Skeletal muscle tissue (tissue), 4 donors: ENCODE data around the gene FKBP11. TPM values are rescaled to one million over a fixed set of nuclear protein-coding genes. Genes with fewer than 3 reads are reported as not detected.

Source experiments
- H3K27ac ChIP-seq: one replicate; pipeline ENCODE4 v1.7.0; 2013; ENCODE audit warnings: mild to moderate bottlenecking, low read depth, low read length, inconsistent platforms
- H3K27me3 ChIP-seq, 3 donors: one replicate each; pipeline ENCODE4 v1.7.0; 2013; ENCODE audit warnings: low read length in 3 of 3; ENCODE audit not compliant: control insufficient read depth in 3 of 3, insufficient read depth in 3 of 3
- H3K36me3 ChIP-seq, 3 donors: one replicate each; pipeline ENCODE4 v1.7.0; 2013; ENCODE audit warnings: low read length in 3 of 3; ENCODE audit not compliant: control insufficient read depth in 3 of 3, insufficient read depth in 3 of 3
- H3K4me1 ChIP-seq, 3 donors: one replicate each; pipeline ENCODE4 v1.7.0; 2013; ENCODE audit warnings: low read length in 3 of 3, mild to moderate bottlenecking in 3 of 3; ENCODE audit not compliant: control insufficient read depth in 3 of 3, insufficient read depth in 3 of 3
- H3K4me3 ChIP-seq, 3 donors: one replicate each; pipeline ENCODE4 v1.7.0; 2013; ENCODE audit warnings: low read length in 3 of 3
- H3K9ac ChIP-seq, 3 donors: one replicate each; pipeline ENCODE4 v1.7.0; 2013; ENCODE audit warnings: low read length in 3 of 3, mild to moderate bottlenecking in 3 of 3, moderate library complexity in 2 of 3, low read depth in 1 of 3
- H3K9me3 ChIP-seq, 3 donors: one replicate each; pipeline ENCODE4 v1.7.0; 2013; ENCODE audit warnings: low read length in 3 of 3; ENCODE audit not compliant: control insufficient read depth in 3 of 3
- total RNA-seq: library from RNA; depleted of rRNA; stranded (reverse); fragments of >200 nt; gene quantifications from one replicate; pipeline ENCODE4 v1.2.3, GENCODE V29; 2014
- donor health status: Osteomylitis.

The FKBP11 gene
- total RNA-seq, 1 donor from 2014 or later: 5.7 TPM

DNA sequence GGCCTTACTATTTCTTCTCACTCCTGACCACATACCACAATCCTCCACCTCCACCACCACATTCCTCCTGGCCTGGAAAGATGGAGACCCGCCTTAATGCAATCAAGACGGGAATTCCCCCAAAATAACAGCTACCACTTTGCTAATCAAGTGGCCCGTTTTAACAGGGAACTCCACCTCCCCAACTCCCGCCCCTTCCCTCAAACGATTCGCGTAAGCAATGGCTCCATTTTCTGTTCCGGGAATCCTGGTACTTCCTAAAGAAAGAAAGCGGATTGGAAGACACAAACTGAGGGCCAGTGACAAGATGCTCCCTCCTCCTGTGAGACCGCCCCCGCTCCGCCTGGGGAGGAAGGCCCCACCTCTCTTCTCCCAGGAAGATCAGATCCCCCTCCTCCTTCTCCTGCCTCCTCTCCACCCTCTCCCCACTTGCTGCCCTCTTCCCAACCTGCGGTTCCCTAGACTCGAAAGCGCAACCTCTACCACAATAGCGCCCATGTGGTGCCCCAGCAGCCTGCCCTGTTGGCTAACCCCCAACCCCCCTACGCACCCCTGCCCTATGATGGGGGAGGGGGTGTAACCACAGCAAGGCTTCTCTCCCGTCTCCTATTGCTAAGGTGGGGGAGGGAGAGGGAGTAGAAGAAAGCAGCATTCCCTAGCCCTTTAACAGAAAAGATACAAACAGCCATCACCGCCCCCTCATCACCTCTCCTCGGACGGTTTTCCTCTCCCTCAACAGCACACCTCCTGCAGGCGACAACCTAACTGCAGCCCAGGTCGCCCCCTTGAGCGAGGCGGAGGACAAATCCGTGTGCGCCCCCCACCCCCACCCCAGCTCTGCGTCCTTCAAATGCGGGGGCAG is 31.2 kb upstream of the FKBP11 start:
- Histone ChIP-seq H3K36me3 (peaks cover 0 to 5% (median 3%) of the 10 kb centered on the region in 3 donors), H3K4me3 (peak overlapping the region; percentile 88 to 94 (median 91)), H3K27ac (peak overlapping the region; percentile 83), H3K9ac (peak overlapping the region; percentile 79 to 90 (median 90)), H3K4me1 (peaks cover 15 to 27% (median 15%) of the 10 kb centered on the region in 3 donors), H3K9me3 (no peaks in the 10 kb centered on the region), H3K27me3 (peaks cover 0 to 7% (median 6%) of the 10 kb centered on the region in 3 donors)

DNA sequence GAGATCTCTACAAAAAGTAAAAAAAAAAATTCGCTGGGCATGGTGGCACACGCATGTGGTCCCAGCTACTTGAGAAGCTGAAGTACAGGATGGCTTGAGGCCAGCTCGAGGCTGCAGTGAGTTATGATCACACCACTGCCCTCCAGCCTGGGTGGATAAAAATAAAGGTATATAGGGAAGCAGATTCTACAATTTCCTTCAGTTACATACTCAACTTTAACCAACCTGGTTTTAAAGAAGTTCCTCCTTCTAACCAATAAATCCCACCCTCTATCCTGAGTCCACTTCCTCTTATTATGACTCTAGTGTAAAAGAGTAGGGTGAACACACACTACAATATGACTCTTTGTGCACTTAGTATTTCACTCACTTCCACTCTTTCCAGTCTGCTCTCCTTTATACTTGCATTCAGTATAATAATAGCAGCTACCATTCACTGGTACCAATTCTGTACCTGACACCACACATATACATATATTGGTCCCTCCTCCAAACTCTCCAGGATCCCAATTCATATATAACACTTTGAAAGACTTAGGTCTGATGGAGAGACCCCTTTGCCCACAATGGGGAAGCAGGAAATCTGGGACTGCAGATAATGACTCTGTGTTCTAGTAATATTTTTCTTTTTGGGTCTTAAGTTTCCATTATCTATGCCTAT is 29.7 kb upstream of the FKBP11 start:
- Histone ChIP-seq H3K27ac (peak overlapping the region; percentile 83), H3K9ac (no peak overlapping the region), H3K4me3 (no peak overlapping the region), H3K36me3 (peaks cover 0 to 5% (median 3%) of the 10 kb centered on the region in 3 donors), H3K27me3 (no peaks in the 10 kb centered on the region), H3K9me3 (no peaks in the 10 kb centered on the region), H3K4me1 (peaks cover 15 to 27% (median 15%) of the 10 kb centered on the region in 3 donors)

DNA sequence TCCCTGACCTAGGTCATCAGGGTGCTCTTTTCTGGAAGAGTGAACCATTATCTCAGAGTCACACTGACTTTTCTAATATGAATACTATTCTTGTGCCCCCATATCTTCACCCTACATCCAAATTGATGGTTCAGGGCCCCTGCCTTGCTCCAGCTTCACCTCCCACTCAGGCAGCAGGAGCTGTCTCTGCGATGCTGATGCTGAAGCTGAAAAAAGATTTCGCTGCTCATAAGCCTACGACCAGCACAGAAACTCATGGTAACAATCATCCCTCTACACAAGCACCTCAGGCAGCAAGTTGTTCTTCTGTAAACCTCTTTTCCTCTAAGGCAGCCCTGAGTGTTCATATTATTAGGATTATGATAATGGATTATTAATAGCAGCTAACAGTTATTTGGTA is 28.8 kb upstream of the FKBP11 start:
- Histone ChIP-seq H3K9me3 (no peaks in the 10 kb centered on the region), H3K27ac (no peak overlapping the region), H3K9ac (no peak overlapping the region), H3K27me3 (no peaks in the 10 kb centered on the region), H3K4me3 (no peak overlapping the region), H3K36me3 (peaks cover 0 to 5% (median 3%) of the 10 kb centered on the region in 3 donors), H3K4me1 (peaks cover 15 to 27% (median 15%) of the 10 kb centered on the region in 3 donors)

DNA sequence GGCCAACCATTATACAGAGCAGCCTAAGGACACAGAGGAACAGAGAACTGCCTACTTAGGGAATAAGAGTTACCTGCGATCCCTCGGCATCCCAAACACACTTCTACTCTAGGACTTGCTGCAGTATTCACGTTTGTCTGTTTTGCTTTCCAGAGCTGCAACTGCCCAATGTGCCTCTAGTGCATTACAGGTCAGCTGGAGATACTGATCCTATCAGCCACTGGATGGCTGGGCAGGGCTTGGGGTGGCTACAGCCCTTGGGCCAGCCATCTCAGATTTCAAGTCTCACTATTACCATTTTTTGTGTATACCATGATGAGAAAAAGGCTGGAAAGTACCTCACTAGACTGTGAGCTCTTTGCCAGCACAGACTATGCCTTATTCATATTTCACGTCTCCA is 27.4 kb upstream of the FKBP11 start:
- H3K9me3 ChIP-seq: no peaks in the 10 kb centered on the region

DNA sequence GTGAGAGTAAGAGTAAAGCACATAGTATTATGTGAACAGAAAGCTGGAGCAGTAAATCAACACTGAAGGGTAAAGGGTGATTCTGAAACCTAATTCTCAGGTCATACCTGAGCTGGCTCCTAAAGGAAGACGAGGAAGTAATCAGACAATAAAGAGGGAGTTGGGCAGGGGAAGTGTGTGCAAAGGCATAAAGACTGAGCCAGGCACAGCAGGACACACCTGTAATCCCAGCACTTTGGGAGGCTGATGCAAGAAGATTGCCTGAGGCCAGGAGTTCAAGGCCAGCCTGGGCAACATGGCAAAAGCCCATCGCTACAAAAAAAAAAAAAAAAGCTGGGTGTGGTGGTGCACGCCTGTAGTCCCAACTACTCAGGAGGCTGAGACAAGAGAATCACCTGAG is 22.4 kb upstream of the FKBP11 start:
- Histone ChIP-seq H3K4me3 (no peak overlapping the region), H3K27ac (no peak overlapping the region), H3K9ac (peak overlapping the region in 1 of 3 donors; percentile 33), H3K27me3 (no peaks in the 10 kb centered on the region), H3K9me3 (no peaks in the 10 kb centered on the region), H3K36me3 (peaks cover 0 to 8% (median under 1%) of the 10 kb centered on the region in 3 donors), H3K4me1 (peaks cover 0 to 6% (median 0%) of the 10 kb centered on the region in 3 donors)

More for the DNA sequence above, 27.4 kb upstream of the FKBP11 start:
- Histone ChIP-seq H3K4me1 (peaks cover 10 to 19% (median 11%) of the 10 kb centered on the region in 3 donors), H3K27me3 (no peaks in the 10 kb centered on the region), H3K9ac (no peak overlapping the region), H3K4me3 (no peak overlapping the region), H3K36me3 (peaks cover 0 to 5% (median 3%) of the 10 kb centered on the region in 3 donors), H3K27ac (no peak overlapping the region)

DNA sequence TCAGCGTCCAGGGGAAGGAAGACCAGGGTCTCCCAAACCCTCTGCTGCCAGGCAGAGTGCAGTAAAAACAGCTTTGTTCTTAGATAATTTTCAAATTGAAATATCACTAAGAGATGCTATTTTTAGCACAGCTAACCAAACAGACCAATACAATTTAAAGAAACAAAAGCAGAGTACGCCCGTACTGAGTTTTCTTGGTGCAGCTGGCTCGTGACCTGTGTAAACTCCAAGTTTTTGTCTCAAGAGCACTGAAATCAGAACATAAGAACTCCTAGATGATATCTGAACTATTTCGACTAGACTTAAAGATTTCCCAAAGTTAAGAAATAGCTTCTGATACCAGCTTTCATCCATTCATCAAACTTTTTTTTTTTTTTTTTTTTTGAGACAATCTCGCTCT is 21.7 kb upstream of the FKBP11 start:
- H3K4me3 ChIP-seq: no peak overlapping the region
- H3K36me3 ChIP-seq: peaks cover 0 to 3% (median 0%) of the 10 kb centered on the region in 3 donors
- peaks cover 0 to 6% (median 0%) of the 10 kb centered on the region in 3 donors for H3K4me1 ChIP-seq
- no peak overlapping the region for H3K9ac ChIP-seq
- no peak overlapping the region for H3K27ac ChIP-seq
- no peaks in the 10 kb centered on the region for H3K27me3 ChIP-seq
- H3K9me3 ChIP-seq: no peaks in the 10 kb centered on the region

DNA sequence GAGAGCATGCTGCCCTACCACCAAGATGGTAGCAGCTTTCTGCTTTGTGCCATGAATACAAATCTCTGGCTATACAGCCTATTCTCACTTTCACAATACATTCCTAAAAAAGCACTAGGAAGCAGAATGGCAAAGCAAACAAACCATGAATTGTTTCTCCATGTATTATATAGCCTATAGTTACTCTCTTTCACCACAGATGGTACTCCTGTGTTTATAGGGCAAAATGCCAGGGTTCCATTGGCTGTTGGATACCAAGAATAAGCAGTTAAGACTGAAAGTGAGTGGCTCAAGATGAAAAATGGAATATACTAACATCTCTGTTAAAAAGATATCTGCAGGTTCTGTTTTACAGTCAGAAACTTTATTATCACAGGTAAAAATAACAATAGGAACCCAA is 20.9 kb upstream of the FKBP11 start:
- H3K4me3 ChIP-seq: no peak overlapping the region
- H3K27me3 ChIP-seq: no peaks in the 10 kb centered on the region
- H3K36me3 ChIP-seq: peaks cover 0 to 4% (median 3%) of the 10 kb centered on the region in 3 donors
- H3K9me3 ChIP-seq: no peaks in the 10 kb centered on the region
- H3K27ac ChIP-seq: no peak overlapping the region
- H3K4me1 ChIP-seq: peaks cover 0 to 6% (median 0%) of the 10 kb centered on the region in 3 donors
- no peak overlapping the region for H3K9ac ChIP-seq

DNA sequence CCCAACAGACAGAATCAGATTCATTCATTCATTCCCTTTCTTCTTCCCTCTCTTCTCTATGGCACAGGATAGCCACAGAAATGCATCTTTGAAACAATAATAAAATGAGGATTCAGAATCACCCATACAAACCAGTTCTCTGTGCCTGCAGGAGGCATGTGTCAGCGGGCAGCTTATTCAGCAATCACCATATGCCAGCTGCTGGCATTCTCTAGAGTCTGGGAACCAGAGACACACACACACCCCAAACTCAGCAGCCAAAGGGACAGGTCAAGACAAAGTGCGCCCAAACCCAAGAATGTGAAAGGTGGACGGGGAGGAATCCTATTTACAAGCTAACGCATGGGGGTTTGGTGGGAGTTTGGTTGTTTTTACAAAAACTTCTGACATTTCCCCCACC is 17.9 kb upstream of the FKBP11 start:
- H3K36me3 ChIP-seq: peaks cover 19 to 29% (median 28%) of the 10 kb centered on the region in 3 donors
- no peak overlapping the region for H3K4me3 ChIP-seq
- no peak overlapping the region for H3K27ac ChIP-seq
- no peaks in the 10 kb centered on the region for H3K9me3 ChIP-seq
- no peak overlapping the region for H3K9ac ChIP-seq
- no peaks in the 10 kb centered on the region for H3K27me3 ChIP-seq
- H3K4me1 ChIP-seq: peaks cover 0 to 6% (median 0%) of the 10 kb centered on the region in 3 donors

DNA sequence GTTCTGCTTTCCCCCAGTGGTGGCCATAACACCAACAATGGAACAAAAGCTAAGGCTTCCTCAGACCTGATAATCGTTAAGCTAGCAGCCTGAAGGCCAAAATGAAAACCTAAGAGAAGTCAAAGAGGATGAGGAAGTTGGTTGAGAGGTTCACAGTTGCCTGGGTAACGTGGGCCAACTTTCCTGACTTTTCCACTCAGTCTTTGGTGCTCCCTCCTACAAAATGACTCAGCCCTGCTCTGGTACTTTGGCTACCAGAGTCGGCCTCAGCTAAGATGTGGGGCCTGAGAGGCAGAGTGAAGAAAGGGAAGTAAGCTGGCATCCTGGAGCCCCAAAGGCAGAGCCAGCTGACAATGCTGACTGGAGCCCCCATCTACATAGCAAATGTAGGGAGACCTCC is 14.9 kb upstream of the FKBP11 start:
- H3K9ac ChIP-seq: no peak overlapping the region
- H3K27ac ChIP-seq: no peak overlapping the region
- peaks cover 25 to 43% (median 29%) of the 10 kb centered on the region in 3 donors for H3K36me3 ChIP-seq
- peaks cover 0 to 6% (median 0%) of the 10 kb centered on the region in 3 donors for H3K4me1 ChIP-seq
- no peak overlapping the region for H3K4me3 ChIP-seq
- H3K27me3 ChIP-seq: no peaks in the 10 kb centered on the region
- no peaks in the 10 kb centered on the region for H3K9me3 ChIP-seq

DNA sequence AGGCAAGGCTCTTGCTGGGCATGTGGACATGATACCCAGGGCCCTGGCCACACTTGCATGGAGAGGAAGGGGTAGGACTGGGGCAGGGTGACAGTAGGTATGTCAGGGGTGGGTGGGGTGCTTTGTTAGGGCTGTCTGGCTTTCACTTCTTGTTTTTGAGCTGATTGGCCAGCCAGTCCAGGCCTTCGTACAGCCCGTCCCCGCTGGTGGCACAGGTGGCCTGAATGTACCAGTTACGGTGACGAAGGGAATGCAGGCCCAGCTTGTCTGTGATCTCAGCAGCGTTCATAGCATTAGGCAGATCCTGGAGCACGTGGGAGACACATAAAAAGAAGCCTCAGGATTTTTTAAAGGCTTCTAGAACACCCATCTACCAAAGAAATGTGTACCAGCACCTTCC is 13.5 kb upstream of the FKBP11 start:
- H3K4me1 ChIP-seq: peaks cover 0 to 3% (median 0%) of the 10 kb centered on the region in 3 donors
- H3K27ac ChIP-seq: no peak overlapping the region
- H3K36me3 ChIP-seq: peaks cover 25 to 45% (median 29%) of the 10 kb centered on the region in 3 donors
- no peak overlapping the region for H3K9ac ChIP-seq
- no peaks in the 10 kb centered on the region for H3K9me3 ChIP-seq
- no peak overlapping the region for H3K4me3 ChIP-seq
- no peaks in the 10 kb centered on the region for H3K27me3 ChIP-seq
